Mammary epithelial cell (primary cell): Measurements from ENCODE around the gene CCDC85C.

Experiments used
- CTCF ChIP-seq, 2 donors: IDR thresholded peaks in 1 of 2; conservative IDR thresholded peaks in 1 of 2; 2 replicates each; pipeline ENCODE4 v1.5.1; 2011 to 2012; ENCODE audit warnings: inconsistent platforms in 2 of 2, low read length in 2 of 2, mild to moderate bottlenecking in 2 of 2, control low read depth in 1 of 2, low read depth in 1 of 2; ENCODE audit not compliant: insufficient read depth in 1 of 2; ENCODE audit errors: extremely low read depth in 1 of 2
- EZH2 ChIP-seq: IDR thresholded peaks from 2 replicates; pipeline ENCODE4 v1.6.1; 2012; ENCODE audit warnings: low read length, inconsistent platforms, borderline replicate concordance

- no peak for TF ChIP-seq CTCF (conservative IDR thresholded peaks at IDR 0.05 in 1 of 2, IDR thresholded peaks at IDR 0.05 in 1 of 2; ENCODE audit: extremely low read depth in 1 of 2, insufficient read depth in 1 of 2, low read depth in 1 of 2, low read length in 2 of 2)
- no peak for TF ChIP-seq EZH2
These were observed 55.8 kb downstream of the CCDC85C start for GRCh38 chr14:99548255-99548654.
